Body of pancreas (tissue), 4 donors: ENCODE measurements around the gene ASB10. TPM values are rescaled to one million over a fixed set of nuclear protein-coding genes. Genes with fewer than 3 reads are reported as not detected.

ENCODE experiments used
- ATAC-seq: fragments of 150-250 bp; one replicate; pipeline ENCODE4 v1.9.1; 2016
- DNase-seq, 4 donors: peaks; one replicate each; pipeline ENCODE4 v3.0.0-alpha.2; 2019
- H3K27ac ChIP-seq, 4 donors: fragments of 200-600 bp; sonication (generic); 1 replicate in 3 of 4; 2 replicates in 1 of 4; pipeline versions ENCODE4 v1.5.1 to v1.6.1; 2016 to 2019; ENCODE audit warnings: mild to moderate bottlenecking in 1 of 4, mixed read lengths in 1 of 4, moderate library complexity in 1 of 4
- H3K27me3 ChIP-seq, 2 donors: fragments of 200-600 bp; sonication (generic); one replicate each; pipeline ENCODE4 v1.6.0; 2016; ENCODE audit warnings: mild to moderate bottlenecking in 1 of 2
- H3K36me3 ChIP-seq, 2 donors: fragments of 200-600 bp; sonication (generic); replicated peaks in 1 of 2; 2 replicates each; pipeline ENCODE4 v1.5.1; 2016; ENCODE audit warnings: low read depth in 2 of 2; ENCODE audit not compliant: insufficient read depth in 1 of 2
- H3K4me1 ChIP-seq: fragments of 200-600 bp; sonication (generic); one replicate; pipeline ENCODE4 v1.6.0; 2016
- H3K4me3 ChIP-seq, 2 donors: fragments of 200-600 bp; sonication (generic); 1 replicate in 1 of 2; 2 replicates in 1 of 2; pipeline ENCODE4 v1.5.1; 2016 to 2019
- H3K9me3 ChIP-seq, 3 donors: fragments of 200-600 bp; sonication (generic); 1 replicate in 2 of 3; 2 replicates in 1 of 3; pipeline ENCODE4 v1.5.1; 2016
- POLR2A ChIP-seq, 3 donors: fragments of 450-650 bp; IDR thresholded peaks; one replicate each; pipeline ENCODE4 v1.6.1; 2016; ENCODE audit warnings: antibody characterized with exemption in 3 of 3, mild to moderate bottlenecking in 2 of 3
- WGBS, 2 donors: methylation state at CpG; one replicate each; pipeline ENCODE4 v1.1.5; 2017; 5-methylcytosine and 5-hydroxymethylcytosine counted together
- intact Hi-C: fragments of 100-400 bp; cut with DNase I; formaldehyde crosslinking; loops from one replicate; pipeline ENCODE4 v1.15.1; 2023
- total RNA-seq, 2 donors: library from RNA; depleted of rRNA; stranded (reverse); fragments of >200 nt; gene quantifications; one replicate each; pipeline ENCODE4 v1.1.0, GENCODE V29; 2016
- TF ChIP-seq, protein P1 (sequence below), 7 experiments: fragments of 450-650 bp in 4 of 7; fragments of 200-600 bp in 3 of 7; sonication (generic) in 3 of 7; IDR thresholded peaks; one replicate each; pipeline ENCODE4 v1.5.1; 2016 to 2019; ENCODE audit warnings: antibody characterized with exemption in 7 of 7

Gene ASB10
- total RNA-seq, 2 donors from 2014 or later, result not detected

DNA sequence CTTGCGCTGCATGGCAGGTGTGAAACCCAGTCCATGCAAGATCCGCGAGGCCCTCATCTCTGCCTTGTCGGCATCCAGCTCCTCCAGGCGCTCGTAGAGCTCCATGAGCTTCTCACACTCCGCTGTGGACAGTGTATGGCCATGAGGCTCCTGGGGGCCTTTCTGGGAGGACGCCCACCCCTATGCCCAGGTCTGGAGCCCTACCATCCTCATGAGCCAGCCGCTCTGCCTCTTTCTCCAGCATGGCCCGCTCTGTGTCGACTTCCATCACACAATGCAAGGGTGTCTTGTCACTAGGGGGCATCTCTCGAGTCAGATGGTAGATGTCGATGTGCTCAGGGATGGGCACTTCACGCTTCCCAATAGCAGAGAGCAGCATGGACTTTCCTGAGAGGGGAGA, 36.7 kb upstream of the ASB10 start:
- 86 to 89% methylated on average over 13 to 14 of the region's 14 CpGs for WGBS, 2 donors
- Histone ChIP-seq H3K27ac (no peak overlapping the region), H3K36me3 (peaks cover 0 to 16% of the 10 kb centered on the region in 2 donors), H3K9me3 (no peaks in the 10 kb centered on the region), H3K4me3 (no peak overlapping the region), H3K4me1 (peaks cover 21% of the 10 kb centered on the region), H3K27me3 (no peaks in the 10 kb centered on the region)
- ATAC-seq (no peak), DNase-seq (no peak)
- TF ChIP-seq, protein P1, sequence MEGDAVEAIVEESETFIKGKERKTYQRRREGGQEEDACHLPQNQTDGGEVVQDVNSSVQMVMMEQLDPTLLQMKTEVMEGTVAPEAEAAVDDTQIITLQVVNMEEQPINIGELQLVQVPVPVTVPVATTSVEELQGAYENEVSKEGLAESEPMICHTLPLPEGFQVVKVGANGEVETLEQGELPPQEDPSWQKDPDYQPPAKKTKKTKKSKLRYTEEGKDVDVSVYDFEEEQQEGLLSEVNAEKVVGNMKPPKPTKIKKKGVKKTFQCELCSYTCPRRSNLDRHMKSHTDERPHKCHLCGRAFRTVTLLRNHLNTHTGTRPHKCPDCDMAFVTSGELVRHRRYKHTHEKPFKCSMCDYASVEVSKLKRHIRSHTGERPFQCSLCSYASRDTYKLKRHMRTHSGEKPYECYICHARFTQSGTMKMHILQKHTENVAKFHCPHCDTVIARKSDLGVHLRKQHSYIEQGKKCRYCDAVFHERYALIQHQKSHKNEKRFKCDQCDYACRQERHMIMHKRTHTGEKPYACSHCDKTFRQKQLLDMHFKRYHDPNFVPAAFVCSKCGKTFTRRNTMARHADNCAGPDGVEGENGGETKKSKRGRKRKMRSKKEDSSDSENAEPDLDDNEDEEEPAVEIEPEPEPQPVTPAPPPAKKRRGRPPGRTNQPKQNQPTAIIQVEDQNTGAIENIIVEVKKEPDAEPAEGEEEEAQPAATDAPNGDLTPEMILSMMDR (IDR thresholded peaks at IDR 0.05), result no peak
- intact Hi-C loops, result no loop called here

DNA sequence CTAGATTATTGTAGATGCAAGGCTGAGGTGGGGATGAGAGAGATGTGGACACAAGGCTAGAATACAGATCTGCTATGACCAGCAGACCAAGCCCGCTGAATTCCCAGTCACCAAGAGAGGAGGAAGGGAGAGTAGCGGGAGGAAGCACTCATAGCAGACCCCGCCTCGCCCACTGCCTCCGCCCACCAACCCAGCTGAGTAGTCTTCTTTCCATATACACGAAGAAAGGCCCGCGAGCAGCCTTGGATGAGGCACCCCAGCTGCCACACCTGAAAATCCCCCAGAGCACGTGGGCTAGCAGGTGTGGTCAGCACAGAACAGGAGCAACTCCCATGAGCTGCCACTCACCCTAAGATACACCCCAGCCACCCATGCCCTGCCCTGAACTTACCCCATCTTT, 31.1 kb upstream of the ASB10 start:
- intact Hi-C loops, result no loop called here
- peaks cover 0 to 43% of the 10 kb centered on the region in 2 donors for H3K36me3 ChIP-seq
- TF ChIP-seq, protein P1 (IDR thresholded peaks at IDR 0.05), result no peak
- TF ChIP-seq POLR2A (IDR thresholded peaks at IDR 0.05), result no peak

DNA sequence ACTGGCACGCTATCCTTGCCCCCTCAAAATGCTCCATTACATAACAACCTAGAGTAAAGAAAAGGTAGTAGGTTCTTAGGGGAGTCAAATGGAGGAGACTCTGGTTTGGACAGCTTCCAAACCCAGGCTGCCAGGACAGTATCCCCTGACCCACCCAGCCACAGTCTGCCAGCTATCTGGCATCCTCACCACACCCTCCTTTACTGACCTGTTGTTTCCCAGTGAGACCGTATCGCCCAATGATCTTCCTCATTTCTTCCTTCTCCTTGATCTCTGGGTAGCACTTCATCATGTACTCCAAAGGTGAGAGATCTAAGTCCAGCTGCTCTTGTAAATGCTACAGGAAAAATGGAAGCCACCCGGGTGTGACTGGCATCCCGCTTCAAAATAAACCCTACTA, 28.3 kb upstream of the ASB10 start:
- no peaks in the 10 kb centered on the region for H3K9me3 ChIP-seq
- H3K4me1 ChIP-seq, result no peaks in the 10 kb centered on the region
- H3K27me3 ChIP-seq, result no peaks in the 10 kb centered on the region
- DNase-seq (no peak), ATAC-seq (no peak)
- intact Hi-C loops, result no loop called here
- WGBS, 2 donors, result 96 to 98% methylated on average over 5 of the region's 5 CpGs
- TF ChIP-seq, protein P1 (IDR thresholded peaks at IDR 0.05), result no peak
- no peak for TF ChIP-seq POLR2A (IDR thresholded peaks at IDR 0.05)
- H3K36me3 ChIP-seq, result peaks cover 0 to 34% of the 10 kb centered on the region in 2 donors
- no peak overlapping the region for H3K4me3 ChIP-seq
- no peak overlapping the region for H3K27ac ChIP-seq

More for the DNA sequence above, 31.1 kb upstream of the ASB10 start:
- H3K27me3 ChIP-seq, result no peaks in the 10 kb centered on the region
- no peak overlapping the region for H3K27ac ChIP-seq
- H3K9me3 ChIP-seq, result no peaks in the 10 kb centered on the region
- H3K4me1 ChIP-seq, result no peaks in the 10 kb centered on the region
- no peak for ATAC-seq
- no peak for DNase-seq
- WGBS, 2 donors, result 94 to 98% methylated on average over 8 to 9 of the region's 9 CpGs
- H3K4me3 ChIP-seq, result no peak overlapping the region

- Histone ChIP-seq H3K4me1 (no peaks in the 10 kb centered on the region), H3K4me3 (no peak overlapping the region), H3K27me3 (no peaks in the 10 kb centered on the region), H3K27ac (no peak overlapping the region), H3K9me3 (no peaks in the 10 kb centered on the region), H3K36me3 (peaks cover 0 to 32% of the 10 kb centered on the region in 2 donors)
- no peak for ATAC-seq
- TF ChIP-seq POLR2A (IDR thresholded peaks at IDR 0.05), result no peak
- TF ChIP-seq, protein P1 (IDR thresholded peaks at IDR 0.05), result no peak
- WGBS, 2 donors, result 73 to 100% methylated on average over 1 to 3 of the region's 3 CpGs
- no peak for DNase-seq
- intact Hi-C loops, result no loop called here
Observed at GRCh38 chr7:151213826-151214225, 26.8 kb upstream of the ASB10 start.

DNA sequence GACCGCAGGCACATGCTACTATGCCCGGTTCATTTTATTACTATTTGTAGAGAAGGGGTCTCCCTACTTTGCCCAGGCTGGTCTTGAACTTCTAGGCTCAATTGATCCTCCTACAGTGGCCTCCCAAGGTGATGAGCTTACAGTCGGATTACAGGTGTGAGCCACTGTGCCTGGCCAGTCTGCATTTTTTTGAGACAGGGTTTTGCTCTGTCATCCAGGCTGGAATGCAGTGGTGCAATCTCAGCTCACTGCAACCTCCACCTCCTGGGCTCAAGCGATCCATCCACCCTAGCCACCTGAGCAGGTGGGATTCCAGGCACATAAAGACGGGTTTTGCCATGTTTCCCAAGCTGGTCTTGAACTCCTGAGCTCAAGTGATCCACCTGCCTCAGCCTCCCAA, 25.6 kb upstream of the ASB10 start:
- no peak for TF ChIP-seq POLR2A (IDR thresholded peaks at IDR 0.05)
- TF ChIP-seq, protein P1 (IDR thresholded peaks at IDR 0.05), result no peak
- intact Hi-C loops, result no loop called here
- no peak overlapping the region for H3K4me3 ChIP-seq
- no peaks in the 10 kb centered on the region for H3K4me1 ChIP-seq
- no peak for DNase-seq
- no peak for ATAC-seq
- 71 to 89% methylated on average over 5 of the region's 5 CpGs for WGBS, 2 donors
- peaks cover 0 to 24% of the 10 kb centered on the region in 2 donors for H3K36me3 ChIP-seq
- H3K9me3 ChIP-seq, result no peaks in the 10 kb centered on the region
- H3K27me3 ChIP-seq, result no peaks in the 10 kb centered on the region
- H3K27ac ChIP-seq, result no peak overlapping the region
